Mucosa of descending colon (tissue), 3 donors: ENCODE results near the gene GNPTAB. TPM values are rescaled to one million over a fixed set of nuclear protein-coding genes. Genes with fewer than 3 reads are reported as not detected.

Experiments
- ATAC-seq: fragments of 200-7000 bp; cut with Tn5 transposase; one replicate; pipeline ENCODE4 v1.9.1; 2020; ENCODE audit warnings: mild to moderate bottlenecking, moderate library complexity
- DNase-seq, 3 donors: peaks; one replicate each; pipeline ENCODE4 v3.0.0-alpha.2; 2020
- H3K36me3 ChIP-seq: fragments of 200-600 bp; one replicate; pipeline ENCODE4 v1.8.0; 2021; ENCODE audit warnings: low read depth, mild to moderate bottlenecking
- H3K4me1 ChIP-seq: fragments of 200-600 bp; one replicate; pipeline ENCODE4 v1.8.0; 2021; ENCODE audit warnings: low read depth, mild to moderate bottlenecking
- H3K4me3 ChIP-seq: fragments of 200-600 bp; one replicate; pipeline ENCODE4 v1.8.0; 2021; ENCODE audit warnings: mild to moderate bottlenecking
- H3K9me3 ChIP-seq: fragments of 200-600 bp; one replicate; pipeline ENCODE4 v1.8.0; 2021; ENCODE audit warnings: mild to moderate bottlenecking
- CTCF ChIP-seq: fragments of 200-600 bp; IDR thresholded peaks from one replicate; pipeline ENCODE4 v1.8.0; 2022; ENCODE audit warnings: antibody characterized with exemption, mild to moderate bottlenecking
- intact Hi-C, 2 donors: fragments of 100-400 bp; cut with DNase I in 1 of 2; cut with micrococcal nuclease in 1 of 2; formaldehyde crosslinking; loops; one replicate each; pipeline versions ENCODE4 v1.11.0 to v1.11.1; 2022; cut with DNase I, micrococcal nuclease
- total RNA-seq, 3 donors: library from RNA; stranded (reverse); fragmentation: NEBNext Ultra II Directional in 2 of 3; extraction: Animal tissue kit (Norgen Biotek cat#: 25700) in 2 of 3; gene quantifications; one replicate each; pipeline versions ENCODE4 v1.2.1 to v1.2.4, GENCODE V29; 2021 to 2023
- donor health status: DM: no; HTN: no; CAD: no; lungs with moderate emphysema.
- donor health status: DM: no; HTN: no; CAD: no.
- donor health status: DM: no; HTN: yes; CAD: no.

Gene GNPTAB
- total RNA-seq, 3 donors from 2014 or later, result 62.9 to 104 (median 88.9) TPM

- TF ChIP-seq CTCF, result no peak
- Histone ChIP-seq H3K36me3 (no peaks in the 10 kb centered on the region), H3K4me3 (no peak overlapping the region), H3K4me1 (no peaks in the 10 kb centered on the region), H3K9me3 (no peaks in the 10 kb centered on the region)
- DNase-seq (no peak), ATAC-seq (no peak)
- intact Hi-C loops, result no loop called here
These were observed 24.5 kb downstream of the GNPTAB start for GRCh38 chr12:101806265-101806664.

- H3K9me3 ChIP-seq, result no peaks in the 10 kb centered on the region
- no peaks in the 10 kb centered on the region for H3K36me3 ChIP-seq
- TF ChIP-seq CTCF, result no peak
- intact Hi-C loops, result no loop called here
- no peaks in the 10 kb centered on the region for H3K4me1 ChIP-seq
- no peak for DNase-seq
- H3K4me3 ChIP-seq, result no peak overlapping the region
- no peak for ATAC-seq
These were observed 26.4 kb downstream of the GNPTAB start for GRCh38 chr12:101804409-101804808.

- Histone ChIP-seq H3K4me1 (no peaks in the 10 kb centered on the region), H3K36me3 (no peaks in the 10 kb centered on the region), H3K9me3 (no peaks in the 10 kb centered on the region), H3K4me3 (no peak overlapping the region)
- TF ChIP-seq CTCF, result no peak
- DNase-seq, result no peak
- intact Hi-C loops, result no loop called here
- no peak for ATAC-seq
These were observed 26.8 kb downstream of the GNPTAB start for GRCh38 chr12:101803978-101804377.

- DNase-seq (no peak), ATAC-seq (no peak)
- no peak for TF ChIP-seq CTCF
- Histone ChIP-seq H3K9me3 (no peaks in the 10 kb centered on the region), H3K36me3 (no peaks in the 10 kb centered on the region), H3K4me1 (no peaks in the 10 kb centered on the region), H3K4me3 (no peak overlapping the region)
- intact Hi-C loops, result no loop called here
These were observed 28.3 kb downstream of the GNPTAB start for GRCh38 chr12:101802486-101802885.

GRCh38 chr12:101799774-101800173 is 31.0 kb downstream of the GNPTAB start:
- Histone ChIP-seq H3K4me1 (no peaks in the 10 kb centered on the region), H3K9me3 (no peaks in the 10 kb centered on the region), H3K36me3 (no peaks in the 10 kb centered on the region), H3K4me3 (no peak overlapping the region)
- TF ChIP-seq CTCF, result no peak
- no peak for DNase-seq
- ATAC-seq, result no peak
- intact Hi-C loops, result no loop called here

- TF ChIP-seq CTCF, result no peak
- Histone ChIP-seq H3K36me3 (no peaks in the 10 kb centered on the region), H3K9me3 (no peaks in the 10 kb centered on the region), H3K4me3 (no peak overlapping the region), H3K4me1 (peaks cover 9% of the 10 kb centered on the region)
- DNase-seq (no peak), ATAC-seq (no peak)
- intact Hi-C loops, result no loop called here
These were observed 35.0 kb downstream of the GNPTAB start for GRCh38 chr12:101795786-101796185.
